Activated CD8-positive, alpha-beta memory T cell treated with anti-CD3 and anti-CD28 coated beads for 1 hour (primary cell): Measurements from ENCODE around the gene RNF183.
"Not testable (repeated sequence)": the region's sequence is repeated elsewhere in the genome, so short reads cannot be mapped to it uniquely, and the experiment has no call there.

Experiments
- DNase-seq, 2 donors: peaks; one replicate each; pipeline ENCODE4 v3.0.0-alpha.2; 2020; ENCODE audit warnings: low read depth in 1 of 2; ENCODE audit errors: extremely low read depth in 1 of 2

RNF183 gene

DNA sequence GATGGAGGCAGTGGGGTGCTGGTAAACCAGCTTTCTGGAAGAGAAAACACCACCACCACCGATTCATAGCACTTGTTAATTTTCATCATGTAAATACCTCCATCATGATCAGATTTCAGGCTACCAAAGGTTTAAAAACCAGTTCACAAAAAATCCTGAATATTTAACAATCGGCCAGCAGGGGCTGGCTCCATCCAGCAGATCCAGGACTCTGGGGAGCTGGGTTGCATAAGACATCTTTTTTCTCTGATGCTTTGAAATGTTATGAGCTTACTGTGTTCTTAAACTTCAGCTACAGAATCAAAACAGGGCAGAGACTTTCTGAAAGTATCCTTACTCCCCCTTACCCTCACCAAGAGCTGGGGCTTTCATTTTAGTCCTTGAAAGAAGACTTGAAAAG is 14.6 kb upstream of the RNF183 start:
- DNase-seq: no peak

DNA sequence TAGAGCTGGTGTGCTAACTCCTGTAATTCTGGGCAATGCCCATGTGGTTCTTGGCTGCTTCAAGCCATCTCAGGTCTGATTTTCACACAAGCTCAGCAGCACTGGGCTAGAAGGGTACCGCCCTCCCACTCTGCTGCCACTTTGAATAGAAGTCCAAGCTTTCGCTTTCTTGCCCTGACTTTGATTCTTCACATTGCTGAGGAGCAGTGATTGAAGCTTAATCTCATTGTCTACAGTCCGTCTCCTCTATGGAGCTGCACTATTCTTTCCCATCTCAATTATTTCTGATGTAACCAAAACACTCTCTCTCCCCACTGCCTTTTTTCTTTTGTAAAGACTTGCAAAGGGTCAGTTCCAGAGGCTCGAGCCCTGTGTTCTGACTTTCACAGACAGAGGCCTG is 12.9 kb upstream of the RNF183 start:
- no peak for DNase-seq

DNA sequence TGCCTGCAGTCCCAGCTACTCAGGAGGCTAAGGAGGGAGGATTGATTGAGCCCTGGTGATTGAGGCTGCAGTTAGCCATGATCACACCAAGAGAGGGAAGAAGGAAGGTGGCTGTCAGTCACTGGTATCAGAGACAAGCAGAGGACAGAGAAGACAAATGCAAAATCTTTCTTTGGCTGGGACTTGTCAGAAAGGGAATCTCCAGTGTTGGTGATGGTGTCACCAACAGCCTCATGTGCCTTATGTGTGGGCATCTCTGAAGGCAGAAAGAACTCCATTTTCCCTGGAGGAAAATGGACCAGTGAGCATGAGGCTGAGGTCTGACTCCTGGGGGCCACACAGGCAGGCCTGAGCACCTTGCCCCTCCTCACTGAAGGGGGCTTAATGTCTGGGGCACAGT is 12.1 kb upstream of the RNF183 start:
- DNase-seq: no peak

DNA sequence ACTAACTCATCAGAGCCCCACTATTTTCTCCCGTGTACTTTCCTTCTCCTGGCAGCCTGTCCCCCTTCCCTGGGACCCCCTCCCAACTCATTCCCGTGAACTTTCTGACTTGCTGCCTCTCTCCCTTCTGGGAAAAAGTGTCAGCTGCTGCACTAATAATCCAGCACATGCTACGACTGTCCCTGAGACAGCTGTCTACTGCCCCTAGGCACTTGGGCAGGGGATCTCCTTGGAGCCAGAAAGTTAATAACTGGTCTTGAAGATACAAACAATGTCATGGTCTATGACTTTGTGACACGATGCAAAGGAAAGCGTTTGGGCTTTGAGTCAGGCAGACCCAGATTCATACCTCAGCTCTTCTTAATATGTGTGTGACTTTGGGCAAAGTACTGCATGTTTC is 10.1 kb upstream of the RNF183 start:
- no peak for DNase-seq

DNA sequence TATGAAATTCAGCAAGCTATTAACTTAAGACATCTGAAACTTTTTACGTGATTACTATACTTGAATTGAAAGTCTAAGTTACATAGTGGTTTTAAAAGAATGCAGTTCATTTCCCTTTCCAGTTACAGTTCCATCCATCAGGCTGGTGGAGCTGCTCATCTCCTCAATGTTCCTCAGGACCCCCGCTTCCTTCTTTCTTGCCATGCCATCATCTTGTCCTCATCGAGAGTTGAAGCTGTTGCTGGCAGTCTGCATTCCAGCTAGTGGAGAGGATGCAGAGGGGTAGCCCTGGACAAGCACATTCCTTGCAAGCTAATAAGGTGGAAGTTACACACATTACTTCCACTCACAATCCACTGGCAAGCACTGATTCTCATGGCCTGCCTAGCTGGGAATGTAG is 8.8 kb upstream of the RNF183 start:
- no peak for DNase-seq

DNA sequence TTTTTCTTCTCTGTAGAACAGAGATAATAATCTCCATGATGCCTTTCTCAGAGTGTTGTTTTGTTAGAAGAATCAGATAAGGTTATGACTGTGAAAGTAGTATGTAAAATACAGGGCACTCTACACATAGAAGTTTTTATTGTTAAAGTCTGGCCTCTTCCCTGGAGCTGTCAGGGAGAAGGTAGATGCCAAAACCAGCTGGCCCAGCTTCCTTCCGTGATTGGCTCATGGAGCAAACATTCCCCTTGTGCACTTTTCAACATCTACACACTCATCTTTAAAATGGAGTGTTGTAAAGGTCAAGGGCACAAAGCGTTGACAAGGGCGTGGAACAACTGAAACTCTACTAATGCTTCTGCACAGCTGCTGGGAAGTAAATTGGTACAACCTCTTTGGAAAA is 7.4 kb upstream of the RNF183 start:
- no peak for DNase-seq

DNA sequence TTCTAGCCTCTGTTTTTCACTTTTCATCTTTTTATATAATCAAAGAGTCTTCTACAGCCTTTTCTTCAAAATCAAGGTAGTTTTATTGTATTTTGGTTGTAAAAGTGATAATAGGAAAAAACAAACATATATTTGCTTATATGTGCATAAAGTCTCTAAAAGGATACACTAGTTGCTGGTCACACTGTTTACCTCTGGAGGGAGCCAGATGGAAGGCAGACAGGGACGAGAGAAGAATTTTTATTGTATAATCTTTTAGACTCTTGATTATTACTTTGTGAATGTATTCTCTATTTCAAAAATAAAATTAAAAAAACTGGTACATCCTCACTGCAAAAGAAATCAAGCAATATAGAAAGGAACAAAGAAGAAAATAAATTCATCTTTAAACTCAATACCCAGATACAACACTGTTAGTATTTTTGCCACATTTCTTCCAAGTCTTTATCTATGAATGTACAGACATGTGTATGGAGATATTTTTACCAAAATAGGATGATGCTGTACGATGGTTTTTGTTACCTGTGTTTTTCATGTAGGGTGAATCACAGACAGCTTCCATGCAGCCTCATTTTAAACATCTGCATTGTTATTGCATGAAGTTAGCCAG is 6.1 kb upstream of the RNF183 start:
- DNase-seq: no peak

DNA sequence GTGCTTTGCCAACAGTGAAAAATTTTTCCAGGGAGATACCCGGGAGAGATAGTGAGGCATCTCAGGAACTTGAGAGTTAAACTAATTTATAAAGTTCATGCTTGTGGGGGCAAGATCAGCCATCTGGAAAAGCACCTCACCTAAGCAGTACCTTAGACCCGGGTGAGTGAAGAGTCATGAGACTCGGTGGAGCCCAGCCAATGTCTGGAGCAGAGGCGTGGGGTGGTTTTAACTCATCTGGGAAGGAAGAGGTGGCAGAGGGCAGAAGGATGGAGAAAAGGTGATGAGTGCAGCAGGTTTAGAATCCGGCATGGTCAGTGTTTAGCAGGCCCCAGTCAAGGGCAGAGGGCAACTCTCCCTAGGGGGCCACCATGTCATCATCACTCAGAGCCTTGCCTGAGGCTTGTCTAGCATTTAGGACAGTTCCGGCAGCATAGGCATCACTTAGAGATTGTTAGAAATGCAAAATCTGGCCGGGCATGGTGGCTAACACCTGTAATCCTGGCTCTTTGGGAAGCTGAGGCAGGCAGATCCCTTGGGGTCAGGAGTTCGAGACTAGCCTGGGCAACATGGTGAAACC is 4.3 kb upstream of the RNF183 start:
- no peak for DNase-seq

DNA sequence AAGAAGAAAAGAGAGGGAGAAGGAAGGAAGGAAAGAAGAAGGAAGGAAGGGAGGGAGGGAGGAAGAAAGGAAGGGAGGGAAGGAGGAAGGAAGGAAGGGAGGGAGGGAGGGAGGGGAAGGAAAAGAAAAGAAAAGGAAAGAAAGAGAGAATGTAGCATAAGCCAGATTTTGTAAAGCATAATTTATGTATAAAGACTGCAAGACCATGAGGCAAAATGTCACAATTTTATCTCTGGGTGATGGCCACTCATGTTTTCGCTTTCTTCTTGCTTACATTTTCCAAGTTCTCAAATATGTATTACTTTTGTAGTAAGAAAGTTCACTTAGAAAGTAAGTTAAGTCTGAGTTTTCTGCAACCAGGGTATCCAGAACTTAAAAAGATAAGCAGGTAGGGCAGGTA is 3.4 kb upstream of the RNF183 start:
- no peak for DNase-seq

DNA sequence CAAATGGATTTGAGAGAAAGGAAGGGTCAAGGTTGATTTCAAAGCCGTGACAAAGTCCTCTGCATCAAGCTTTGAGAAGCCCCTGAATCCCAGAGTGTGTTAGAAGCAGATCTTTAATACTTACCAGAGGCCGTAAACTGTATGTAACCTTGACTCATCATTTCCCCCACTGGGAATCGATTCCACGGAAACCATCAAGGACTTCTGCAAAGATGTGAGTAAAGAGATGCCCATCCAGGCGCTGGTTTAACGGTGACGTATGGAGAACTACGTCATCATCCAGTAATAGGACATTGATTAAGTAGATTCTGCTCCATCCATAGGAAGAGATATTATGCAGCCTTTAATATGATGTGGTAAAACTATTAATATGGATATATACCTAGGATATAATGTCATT is 1.6 kb downstream of the RNF183 start:
- DNase-seq: no peak

DNA sequence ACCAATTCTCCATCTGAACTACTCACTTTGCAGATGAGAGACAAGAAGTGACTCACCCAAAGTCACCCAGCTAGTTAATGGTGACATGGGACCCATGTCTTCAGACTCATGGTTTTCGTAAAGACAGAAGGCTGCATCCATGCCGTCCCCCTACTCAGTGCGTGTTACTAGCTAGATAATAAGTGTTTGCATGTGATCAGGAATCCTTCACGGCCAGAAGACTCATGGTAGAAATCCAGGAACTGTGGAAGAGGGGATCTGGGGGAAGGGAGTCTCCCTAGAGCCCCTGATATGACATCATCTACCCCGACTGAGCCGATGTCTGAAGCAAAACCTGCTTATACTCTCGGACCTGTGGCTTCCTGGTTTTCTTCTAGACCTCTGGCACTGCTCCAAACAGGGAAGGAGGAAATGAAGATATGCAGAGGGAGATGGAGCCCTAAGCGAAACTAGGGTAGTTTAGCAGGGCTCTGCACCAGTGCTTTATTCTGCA is 3.3 kb downstream of the RNF183 start:
- DNase-seq: no peak

DNA sequence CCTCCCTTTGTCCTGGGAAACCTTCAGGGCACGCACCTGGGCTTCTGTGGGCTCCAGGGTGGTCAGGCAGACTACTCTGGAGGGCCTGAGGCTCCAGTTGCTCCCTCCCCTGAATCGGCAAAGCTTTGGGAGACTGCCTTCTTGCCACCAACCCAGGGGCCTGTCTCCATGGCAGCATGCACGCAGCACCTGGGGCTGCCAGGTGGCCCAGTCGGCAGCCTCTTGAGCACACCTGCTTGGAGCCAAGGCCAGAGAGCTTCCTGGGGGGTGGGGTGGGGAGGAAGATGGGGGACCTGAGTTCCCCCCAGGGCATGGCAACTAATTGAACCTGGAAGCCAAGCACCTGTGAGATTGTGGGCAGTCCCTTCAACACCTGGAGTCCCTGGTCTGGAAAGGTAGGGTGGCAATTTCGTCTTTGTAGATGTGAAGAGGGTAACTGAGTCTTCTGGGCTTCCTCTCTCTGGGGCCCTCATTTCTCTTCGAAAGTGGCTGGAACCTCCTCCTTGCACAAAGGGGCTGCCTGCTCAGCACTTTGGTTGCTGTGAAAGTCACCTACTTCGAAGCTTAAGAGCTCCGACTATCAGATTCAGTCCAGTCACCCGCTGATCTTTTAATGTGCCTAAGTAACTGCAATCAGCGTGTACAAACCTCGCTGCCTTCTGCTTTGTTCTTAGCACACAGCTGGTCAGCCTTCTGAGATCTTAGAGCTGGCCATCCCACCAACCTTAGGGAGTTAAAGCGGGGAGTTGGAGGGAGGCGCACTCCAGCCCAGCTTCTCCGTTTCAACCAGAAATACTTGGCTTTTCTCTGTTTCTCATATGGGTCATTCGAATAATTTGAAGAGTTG is 4.0 kb downstream of the RNF183 start:
- no peak for DNase-seq

DNA sequence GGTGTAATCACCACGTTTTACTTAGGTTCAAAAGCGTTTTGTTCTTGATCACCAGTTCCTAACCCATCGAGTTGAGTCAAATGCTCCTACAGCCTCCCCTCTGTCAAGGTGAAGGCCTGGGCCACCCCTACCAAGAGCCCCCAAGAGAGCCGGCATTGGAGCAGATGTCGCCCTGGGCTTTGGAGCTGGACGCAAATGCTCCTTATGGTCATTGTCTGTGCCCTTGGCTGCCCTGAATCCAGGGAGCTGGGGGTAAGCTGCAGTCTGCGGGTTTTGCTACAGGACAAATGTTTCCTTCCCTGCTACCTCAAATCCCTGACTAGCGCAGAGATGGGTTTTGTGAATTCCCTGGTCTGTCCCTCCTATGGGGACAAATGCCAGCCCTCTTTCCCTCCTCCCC is 4.9 kb downstream of the RNF183 start:
- no peak for DNase-seq

DNA sequence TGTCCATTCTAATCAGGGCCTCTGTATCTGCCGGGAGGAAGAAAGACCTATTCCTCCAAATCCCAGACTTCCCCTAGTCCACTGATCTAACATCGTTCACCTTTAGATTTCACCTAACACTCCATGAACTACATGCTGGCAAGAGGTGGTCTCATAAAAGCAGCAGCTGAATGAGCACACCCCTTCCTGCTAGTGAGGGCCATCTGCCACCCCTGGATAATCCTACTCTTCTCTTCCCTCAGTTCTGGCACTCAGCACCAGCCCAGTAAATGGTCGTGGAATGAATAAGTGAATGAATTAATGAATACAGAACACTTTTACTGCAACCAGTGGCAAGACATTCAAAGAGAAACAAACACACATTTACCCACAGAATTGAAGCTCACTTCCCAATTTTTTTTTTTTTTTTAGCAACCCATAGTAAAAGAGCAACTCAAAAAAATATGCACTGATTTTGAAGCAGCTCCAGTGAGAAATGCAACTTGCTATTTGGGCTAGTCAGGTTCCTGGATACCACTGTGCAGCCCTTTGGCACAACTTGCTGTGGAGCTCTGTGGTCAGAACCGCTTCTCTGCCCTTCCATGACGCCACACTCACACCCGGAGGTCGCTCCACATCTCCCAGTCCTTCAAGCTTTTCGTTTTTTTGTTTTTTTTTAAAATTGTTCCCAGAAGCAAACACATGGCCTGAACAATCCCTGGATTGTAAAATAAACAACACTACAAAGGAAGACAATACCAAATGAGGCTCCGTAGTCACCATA is 6.2 kb downstream of the RNF183 start:
- DNase-seq: no peak

DNA sequence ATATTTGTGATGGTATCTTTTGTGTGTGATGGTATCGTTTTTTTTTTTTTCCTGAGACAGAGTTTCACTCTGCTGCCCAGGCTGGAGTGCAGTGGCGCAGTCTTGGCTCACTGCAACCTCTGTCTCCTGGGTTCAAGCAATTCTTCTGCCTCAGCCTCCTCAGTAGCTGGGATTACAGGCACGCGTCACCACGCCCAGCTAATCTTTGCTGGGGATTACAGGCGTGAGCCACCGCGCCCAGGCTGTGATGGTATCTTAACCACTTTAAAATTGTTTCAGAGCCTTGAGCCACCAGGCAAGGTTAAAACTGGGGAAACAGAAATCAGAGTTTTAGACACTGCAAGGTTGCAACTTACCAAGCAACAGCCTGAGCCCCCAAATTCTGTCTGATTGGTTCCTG is 6.9 kb downstream of the RNF183 start:
- DNase-seq: not testable (repeated sequence)

DNA sequence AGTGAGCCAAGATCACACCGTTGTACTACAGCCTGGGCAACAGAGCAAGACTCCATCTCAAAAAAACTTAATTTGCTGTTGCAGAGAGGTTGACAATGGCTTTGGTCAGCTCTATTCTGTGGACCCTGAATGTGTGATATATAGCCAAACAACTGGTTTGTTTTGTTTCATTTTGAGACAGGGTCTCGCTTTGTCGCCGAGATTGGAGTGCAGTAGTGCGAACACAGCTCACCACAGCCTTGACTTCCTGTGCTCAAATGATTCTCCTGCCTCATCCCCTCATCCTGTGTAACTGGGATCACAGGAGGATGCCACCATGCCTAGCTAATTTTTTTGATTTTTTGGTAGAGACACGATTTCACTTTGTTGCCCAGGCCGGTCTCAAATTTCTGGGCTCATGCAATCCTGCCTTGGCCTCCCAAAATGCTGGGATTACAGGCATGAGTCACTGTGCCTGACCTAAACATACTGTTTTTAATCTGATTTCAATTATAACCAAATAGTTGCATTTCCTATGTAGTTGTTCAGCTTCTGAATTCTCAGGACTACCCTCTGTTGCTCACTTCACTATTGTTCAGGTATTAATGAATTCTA is 9.8 kb downstream of the RNF183 start:
- DNase-seq: no peak

DNA sequence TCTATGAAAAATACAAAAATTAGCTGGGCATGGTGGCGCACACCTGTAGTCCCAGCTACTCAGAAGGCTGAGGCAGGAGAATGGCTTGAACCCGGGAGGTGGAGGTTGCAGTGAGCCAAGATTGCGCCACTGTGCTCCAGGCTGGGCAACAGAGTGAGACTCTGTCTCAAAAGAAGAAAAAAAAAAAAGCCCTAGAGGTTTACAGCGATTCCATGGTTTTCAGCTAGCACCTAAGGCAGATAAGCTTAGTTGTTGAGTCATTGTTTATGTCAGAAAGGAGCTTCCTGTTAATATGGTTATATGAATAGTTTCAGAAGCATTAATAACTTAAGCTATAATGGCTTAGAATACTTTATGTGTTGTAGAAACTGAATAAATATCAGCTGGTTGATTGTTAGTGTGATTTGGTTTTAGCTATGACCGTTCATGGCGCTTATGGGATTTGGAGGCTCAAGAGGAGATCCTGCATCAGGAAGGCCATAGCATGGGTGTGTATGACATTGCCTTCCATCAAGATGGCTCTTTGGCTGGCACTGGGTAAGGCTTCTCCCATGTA is 13.0 kb downstream of the RNF183 start:
- no peak for DNase-seq

DNA sequence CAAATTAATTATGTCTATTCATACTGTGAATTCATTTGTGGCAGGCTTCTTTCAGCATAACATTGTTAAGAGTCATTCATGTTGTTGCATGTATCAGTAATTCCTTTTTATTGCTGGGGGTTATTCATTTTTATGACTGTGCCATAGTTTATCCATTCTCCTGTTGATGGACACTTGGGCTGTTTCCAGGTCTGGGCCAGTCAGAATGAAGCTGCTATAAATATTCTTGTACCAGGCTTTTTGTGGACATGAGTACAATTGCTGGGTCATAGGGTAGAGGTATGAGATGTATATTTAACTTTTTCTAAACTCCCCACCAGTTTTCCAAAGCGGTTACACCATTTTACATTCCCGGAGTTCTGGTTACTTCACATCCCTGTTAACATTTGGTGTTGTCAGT is 14.1 kb downstream of the RNF183 start:
- no peak for DNase-seq

DNA sequence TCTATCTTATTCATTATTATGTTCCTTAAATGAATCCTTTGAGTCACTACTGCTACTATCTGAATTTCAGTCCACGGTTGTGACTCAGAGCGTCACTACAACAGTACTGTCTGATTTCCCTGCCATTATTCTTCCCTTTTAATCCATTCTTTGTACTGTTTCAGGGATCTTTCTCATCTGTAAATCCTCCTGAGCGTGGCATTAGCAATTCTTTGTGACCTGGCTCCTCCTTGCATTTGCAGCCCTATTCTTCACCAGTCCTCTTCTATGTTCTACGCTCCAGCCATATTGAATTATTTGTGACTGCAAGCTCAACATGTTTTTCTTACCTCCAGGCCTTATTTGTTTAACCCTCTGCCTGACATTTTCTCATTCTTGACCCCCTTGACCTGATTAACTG is 21.8 kb downstream of the RNF183 start:
- DNase-seq: no peak

DNA sequence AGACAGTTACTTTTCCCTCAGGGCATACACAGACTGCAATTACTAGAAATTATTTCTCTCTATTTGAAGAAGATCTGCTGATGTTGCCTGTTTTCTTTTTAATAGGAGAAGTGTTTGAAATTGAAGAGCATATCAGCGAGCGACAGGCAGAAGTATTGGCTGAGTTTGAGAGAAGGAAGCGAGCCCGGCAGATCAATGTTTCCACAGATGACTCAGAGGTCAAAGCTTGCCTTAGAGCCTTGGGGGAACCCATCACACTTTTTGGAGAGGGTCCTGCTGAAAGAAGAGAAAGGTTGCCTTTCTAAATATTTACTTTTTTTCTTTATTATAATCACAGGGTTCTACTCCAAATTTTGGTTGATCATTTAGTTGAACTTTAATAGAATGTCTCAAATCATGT is 24.3 kb downstream of the RNF183 start:
- DNase-seq: no peak
